ENCODE measurements around the gene CYLD. TPM values are rescaled to one million over a fixed set of nuclear protein-coding genes. Genes with fewer than 3 reads are reported as not detected.

CYLD gene
- total and polyA plus RNA-seq, 2 donors (not counting 3 experiments of a cell fraction or from before 2014, with no cell fraction given), result 7.4 to 21.5 TPM

- Histone ChIP-seq H3K79me2 (ENCODE audit: control insufficient read depth, insufficient read depth, low read length) (peaks cover 4% of the 10 kb centered on the region), H4K20me1 (replicated peaks; ENCODE audit: control insufficient read depth, extremely low read depth, insufficient read depth, low read length) (no peaks in the 10 kb centered on the region), H2AFZ (ENCODE audit: low read depth, low read length) (no peak overlapping the region), H3K4me1 (ENCODE audit: control insufficient read depth, extremely low read depth, insufficient read depth, low read length) (no peaks in the 10 kb centered on the region), H3K9me3 (replicated peaks; ENCODE audit: control insufficient read depth, insufficient read depth, low read length) (no peaks in the 10 kb centered on the region), H3K4me2 (ENCODE audit: insufficient read depth, low read length) (no peak overlapping the region), H3K36me3 (ENCODE audit: control insufficient read depth in 2 of 2, extremely low read depth in 1 of 2, insufficient read depth in 2 of 2, low read length in 2 of 2) (no peaks in the 10 kb centered on the region), H3K27me3 (ENCODE audit: control insufficient read depth in 2 of 2, insufficient read depth in 2 of 2, low read length in 2 of 2) (no peaks in the 10 kb centered on the region), H3K27ac (ENCODE audit: insufficient read depth, low read depth, low read length) (no peak overlapping the region), H3K9me1 (replicated peaks; ENCODE audit: control insufficient read depth, extremely low read depth, insufficient read depth, low read length) (no peaks in the 10 kb centered on the region), H3K4me3 (replicated peaks in 1 of 3; ENCODE audit: insufficient read depth in 1 of 3, low read depth in 1 of 3, low read length in 3 of 3) (no peak overlapping the region), H3K9ac (replicated peaks; ENCODE audit: extremely low read depth, insufficient read depth, low read length) (no peak overlapping the region)
- POLR2A ChIA-PET, result no interaction called here
- no TSS peak for BruUV-seq (replicated peaks)
- TF ChIP-seq FOS (IDR thresholded peaks at IDR 0.05; ENCODE audit: borderline replicate concordance, insufficient read depth, low read length) (no peak), MYC (IDR thresholded peaks at IDR 0.05; ENCODE audit: low read depth, low read length) (no peak), EZH2 (IDR thresholded peaks at IDR 0.05; ENCODE audit: borderline replicate concordance, low read depth, low read length, severe bottlenecking) (no peak), POLR2AphosphoS5 (IDR thresholded peaks at IDR 0.05; ENCODE audit: insufficient read depth, low read depth, low read length) (no peak), GATA2 (IDR thresholded peaks at IDR 0.05; ENCODE audit: insufficient read depth, insufficient read length, low read depth, low read length) (no peak), POLR2A (IDR thresholded peaks at IDR 0.05; ENCODE audit: low read depth, low read length) (no peak)
- intact Hi-C loops (cut with micrococcal nuclease), result no loop called here
- dilution Hi-C loops (cut with MboI; ENCODE audit: extremely low pct_ligation_motif_present, low sequenced_read_pairs), result no loop called here
- FAIRE-seq (no peak), DNase-seq (ENCODE audit: low read depth, low spot score) (no peak)
- CTCF ChIA-PET, result interaction anchor here (1.1 kb wide), 1 partner anchor 14 kb away, joined by 3 read pairs; no protein-coding TSS in a partner anchor
These were observed 23.4 kb downstream of the CYLD start for GRCh38 chr16:50765260-50765659.

GRCh38 chr16:50765861-50766260 is 24.0 kb downstream of the CYLD start:
- H3K27me3 ChIP-seq (ENCODE audit: control insufficient read depth in 2 of 2, insufficient read depth in 2 of 2, low read length in 2 of 2), result no peaks in the 10 kb centered on the region
- peaks cover 4% of the 10 kb centered on the region for H3K79me2 ChIP-seq (ENCODE audit: control insufficient read depth, insufficient read depth, low read length)
- TF ChIP-seq JUN (IDR thresholded peaks at IDR 0.05; ENCODE audit: borderline replicate concordance, insufficient read depth, insufficient read length, low read depth), result no peak
- no peak for TF ChIP-seq POLR2AphosphoS5 (IDR thresholded peaks at IDR 0.05; ENCODE audit: insufficient read depth, low read depth, low read length)
- TF ChIP-seq MAX (IDR thresholded peaks at IDR 0.05; ENCODE audit: insufficient read depth, insufficient read length), result no peak
- no peak for TF ChIP-seq EZH2 (IDR thresholded peaks at IDR 0.05; ENCODE audit: borderline replicate concordance, low read depth, low read length, severe bottlenecking)
- no peak for TF ChIP-seq POLR2A (IDR thresholded peaks at IDR 0.05; ENCODE audit: low read depth, low read length)
- TF ChIP-seq GATA2 (IDR thresholded peaks at IDR 0.05; ENCODE audit: insufficient read depth, insufficient read length, low read depth, low read length), result no peak
- TF ChIP-seq CTCF (IDR thresholded peaks at IDR 0.05; ENCODE audit: extremely low read depth in 1 of 2, insufficient read depth in 1 of 2, low read depth in 1 of 2, low read length in 2 of 2), result no peak
- TF ChIP-seq FOS (IDR thresholded peaks at IDR 0.05; ENCODE audit: borderline replicate concordance, insufficient read depth, low read length), result no peak
- TF ChIP-seq MYC (IDR thresholded peaks at IDR 0.05; ENCODE audit: low read depth, low read length), result no peak
- no peak overlapping the region for H3K9ac ChIP-seq (replicated peaks; ENCODE audit: extremely low read depth, insufficient read depth, low read length)
- H3K4me3 ChIP-seq (replicated peaks in 1 of 3; ENCODE audit: insufficient read depth in 1 of 3, low read depth in 1 of 3, low read length in 3 of 3), result no peak overlapping the region
- H3K27ac ChIP-seq (ENCODE audit: insufficient read depth, low read depth, low read length), result no peak overlapping the region
- H3K4me1 ChIP-seq (ENCODE audit: control insufficient read depth, extremely low read depth, insufficient read depth, low read length), result no peaks in the 10 kb centered on the region
- no peaks in the 10 kb centered on the region for H3K9me3 ChIP-seq (replicated peaks; ENCODE audit: control insufficient read depth, insufficient read depth, low read length)
- DNase-seq (ENCODE audit: low read depth, low spot score) (no peak), FAIRE-seq (no peak)
- no peaks in the 10 kb centered on the region for H3K9me1 ChIP-seq (replicated peaks; ENCODE audit: control insufficient read depth, extremely low read depth, insufficient read depth, low read length)
- BruUV-seq (replicated peaks), result no TSS peak
- H3K4me2 ChIP-seq (ENCODE audit: insufficient read depth, low read length), result no peak overlapping the region
- no peaks in the 10 kb centered on the region for H3K36me3 ChIP-seq (ENCODE audit: control insufficient read depth in 2 of 2, extremely low read depth in 1 of 2, insufficient read depth in 2 of 2, low read length in 2 of 2)
- no peaks in the 10 kb centered on the region for H4K20me1 ChIP-seq (replicated peaks; ENCODE audit: control insufficient read depth, extremely low read depth, insufficient read depth, low read length)
- ChIA-PET CTCF (interaction anchor here (1.1 to 3.4 kb wide), 2 partner anchors 13 to 41 kb away, joined by 3 to 17 read pairs; no protein-coding TSS in a partner anchor), POLR2A (no interaction called here)
- H2AFZ ChIP-seq (ENCODE audit: low read depth, low read length), result no peak overlapping the region
- intact Hi-C loops (cut with micrococcal nuclease), result no loop called here
- dilution Hi-C loops (cut with MboI; ENCODE audit: extremely low pct_ligation_motif_present, low sequenced_read_pairs), result no loop called here

All from endothelial cell of umbilical vein (primary cell).